OCI-LY1 (cell line): ENCODE measurements around the gene RHEB.

Experiments
- H2AFZ ChIP-seq: fragments of 200-600 bp; sonication (generic), shearing (Covaris generic); 2 replicates; pipeline ENCODE4 v1.6.0; 2014; ENCODE audit warnings: antibody characterized with exemption, mild to moderate bottlenecking, low read length
- H3F3A ChIP-seq: fragments of 200-600 bp; sonication (generic), shearing (Covaris generic); 2 replicates; pipeline ENCODE4 v1.6.0; 2014; ENCODE audit warnings: mild to moderate bottlenecking, antibody characterized with exemption, low read length, moderate library complexity; ENCODE audit not compliant: insufficient read depth
- H3K27ac ChIP-seq: fragments of 200-600 bp; sonication (generic); 2 replicates; pipeline ENCODE4 v1.5.1; 2014; ENCODE audit warnings: low read length, mixed run types, mild to moderate bottlenecking, low read depth; ENCODE audit not compliant: poor library complexity, severe bottlenecking
- H3K27me3 ChIP-seq: fragments of 200-600 bp; sonication (generic); 2 replicates; pipeline ENCODE4 v1.6.0; 2014; ENCODE audit warnings: antibody characterized with exemption, mild to moderate bottlenecking, low read length, moderate library complexity; ENCODE audit not compliant: insufficient read depth
- H3K36me3 ChIP-seq: fragments of 200-600 bp; sonication (generic); 2 replicates; pipeline ENCODE4 v1.6.1; 2014; ENCODE audit warnings: mild to moderate bottlenecking, antibody characterized with exemption, low read length, moderate library complexity, mixed read lengths; ENCODE audit not compliant: insufficient read depth
- H3K4me1 ChIP-seq: fragments of 200-600 bp; sonication (generic); 2 replicates; pipeline ENCODE4 v1.5.1; 2014; ENCODE audit warnings: mild to moderate bottlenecking, low read length, moderate library complexity; ENCODE audit not compliant: insufficient read depth, severe bottlenecking
- H3K4me2 ChIP-seq: fragments of 200-600 bp; sonication (generic), shearing (Covaris generic); 2 replicates; pipeline ENCODE4 v1.6.1; 2014; ENCODE audit warnings: low read length
- H3K4me3 ChIP-seq: fragments of 200-600 bp; sonication (generic); 2 replicates; pipeline ENCODE4 v1.5.1; 2014; ENCODE audit warnings: low read length, low read depth, mild to moderate bottlenecking, mixed read lengths; ENCODE audit not compliant: poor library complexity, severe bottlenecking
- H3K79me2 ChIP-seq: fragments of 200-600 bp; shearing (Covaris generic); 2 replicates; pipeline ENCODE4 v1.6.1; 2016; ENCODE audit warnings: mixed run types, low read length, mixed read lengths; ENCODE audit not compliant: insufficient read depth
- H3K9ac ChIP-seq: fragments of 200-600 bp; sonication (generic), shearing (Covaris generic); 2 replicates; pipeline ENCODE4 v1.6.1; 2014; ENCODE audit warnings: mild to moderate bottlenecking, low read length, mixed read lengths
- H3K9me2 ChIP-seq: fragments of 200-600 bp; sonication (generic), shearing (Covaris generic); 2 replicates; pipeline ENCODE4 v1.6.1; 2014; ENCODE audit warnings: low read depth, mild to moderate bottlenecking, low read length, mixed read lengths
- H3K9me3 ChIP-seq: fragments of 200-600 bp; shearing (Covaris generic); 2 replicates; pipeline ENCODE4 v1.6.1; 2014; ENCODE audit warnings: low read length, mixed read lengths
- H4K20me1 ChIP-seq: fragments of 200-600 bp; sonication (generic), shearing (Covaris generic); 2 replicates; pipeline ENCODE4 v1.6.0; 2016; ENCODE audit warnings: mild to moderate bottlenecking, low read length; ENCODE audit not compliant: insufficient read depth
- CTCF ChIP-seq: fragments of 200-600 bp; sonication (generic), shearing (Covaris generic); IDR thresholded peaks from 2 replicates; pipeline ENCODE4 v1.5.1; 2017; ENCODE audit warnings: mild to moderate bottlenecking, antibody characterized with exemption, low read length, moderate library complexity, mixed read lengths
- EZH2 ChIP-seq: fragments of 200-600 bp; sonication (generic), shearing (Covaris generic); IDR thresholded peaks from 2 replicates; pipeline ENCODE4 v1.8.0; 2017; ENCODE audit warnings: borderline replicate concordance, mixed run types, mild to moderate bottlenecking, antibody characterized with exemption, low read length, moderate library complexity, mixed read lengths

RHEB gene

GRCh38 chr7:151430391-151431205 lies 89.1 kb downstream of the RHEB start:
- no peak overlapping the region for H3K27ac ChIP-seq
- no peak overlapping the region for H3K4me3 ChIP-seq
- H3F3A ChIP-seq = no peaks in the 10 kb centered on the region
- no peaks in the 10 kb centered on the region for H4K20me1 ChIP-seq
- no peak overlapping the region for H3K9ac ChIP-seq
- no peak for TF ChIP-seq EZH2
- no peak for TF ChIP-seq CTCF
- H2AFZ ChIP-seq = no peak overlapping the region
- H3K9me2 ChIP-seq = no peaks in the 10 kb centered on the region
- H3K79me2 ChIP-seq = no peaks in the 10 kb centered on the region
- H3K27me3 ChIP-seq = peaks cover 15% of the 10 kb centered on the region; the same call in 1 of the 2 replicates
- no peaks in the 10 kb centered on the region for H3K36me3 ChIP-seq
- no peaks in the 10 kb centered on the region for H3K9me3 ChIP-seq
- H3K4me1 ChIP-seq = peaks cover 13% of the 10 kb centered on the region
- H3K4me2 ChIP-seq = no peak overlapping the region

GRCh38 chr7:151429560-151430331 lies 89.9 kb downstream of the RHEB start:
- peaks cover 15% of the 10 kb centered on the region; the same call in 1 of the 2 replicates for H3K27me3 ChIP-seq
- no peaks in the 10 kb centered on the region for H3K9me2 ChIP-seq
- H3K4me2 ChIP-seq = peak overlapping the region; percentile 19; the same call in 1 of the 2 replicates
- TF ChIP-seq EZH2 (no peak), CTCF (no peak)
- H3K4me1 ChIP-seq = peaks cover 13% of the 10 kb centered on the region
- no peak overlapping the region for H3K27ac ChIP-seq
- H3F3A ChIP-seq = no peaks in the 10 kb centered on the region
- H3K36me3 ChIP-seq = no peaks in the 10 kb centered on the region
- no peak overlapping the region for H3K9ac ChIP-seq
- H3K79me2 ChIP-seq = no peaks in the 10 kb centered on the region
- H4K20me1 ChIP-seq = no peaks in the 10 kb centered on the region
- H3K4me3 ChIP-seq = no peak overlapping the region
- H3K9me3 ChIP-seq = no peaks in the 10 kb centered on the region
- H2AFZ ChIP-seq = no peak overlapping the region

- Histone ChIP-seq H2AFZ (no peak overlapping the region), H3K27me3 (peaks cover 15% of the 10 kb centered on the region; the same call in 1 of the 2 replicates)
Measured at GRCh38 chr7:151429237-151429559, 90.5 kb downstream of the RHEB start.

More at GRCh38 chr7:151429237-151429559, 90.5 kb downstream of the RHEB start:
- Histone ChIP-seq H3K9ac (no peak overlapping the region), H3K9me3 (no peaks in the 10 kb centered on the region), H3K9me2 (no peaks in the 10 kb centered on the region), H3K4me2 (no peak overlapping the region; the same call in 1 of the 2 replicates), H3K27ac (no peak overlapping the region), H3K4me1 (peaks cover 13% of the 10 kb centered on the region), H4K20me1 (no peaks in the 10 kb centered on the region), H3K4me3 (no peak overlapping the region), H3K36me3 (no peaks in the 10 kb centered on the region), H3K79me2 (no peaks in the 10 kb centered on the region), H3F3A (no peaks in the 10 kb centered on the region)
- TF ChIP-seq CTCF (no peak), EZH2 (no peak)
